ENCODE measurements around the gene DEXI.

DEXI gene

DNA sequence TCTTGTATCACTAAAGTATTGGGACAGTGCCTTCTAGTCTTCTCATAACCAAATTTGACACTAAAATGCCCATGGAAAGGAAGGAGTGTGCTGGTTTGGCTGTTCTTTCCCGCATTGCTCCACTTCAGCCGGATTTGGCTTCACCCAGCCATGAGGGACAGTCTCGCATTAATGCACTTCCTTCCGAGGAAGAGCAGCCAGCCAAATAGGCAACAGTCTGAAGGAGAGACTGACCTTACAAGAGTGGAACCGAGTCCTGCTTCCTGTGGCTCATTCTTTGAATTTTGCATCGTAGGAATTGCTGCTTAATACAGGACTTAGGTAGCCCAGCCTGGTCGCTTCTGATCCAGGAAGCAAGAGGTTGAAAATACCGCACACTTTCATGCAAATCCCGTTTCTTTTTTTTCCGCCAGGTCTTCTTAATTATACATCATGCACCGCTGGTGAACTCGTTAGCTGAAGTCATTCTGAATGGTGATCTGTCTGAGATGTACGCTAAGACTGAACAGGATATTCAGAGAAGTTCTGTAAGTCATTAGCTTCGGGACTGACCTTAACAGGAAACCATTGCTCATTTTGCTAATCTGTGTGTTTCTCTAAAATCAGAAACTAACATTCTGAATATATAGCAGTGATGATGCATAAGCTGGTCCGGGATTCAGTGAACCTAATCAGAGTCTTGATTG lies 40.3 kb upstream of the DEXI start:
- H3K27ac ChIP-seq, result no peak overlapping the region
- TF ChIP-seq EZH2 (IDR thresholded peaks at IDR 0.05) (no peak), POLR2AphosphoS5 (IDR thresholded peaks at IDR 0.05; ENCODE audit: borderline replicate concordance, low read depth, low read length) (no peak), FOXP2 (optimal IDR thresholded peaks at IDR 0.05; ENCODE audit: control extremely low read depth, extremely low read length, insufficient read depth) (no peak)
- DNase-seq (ENCODE audit: low read depth, low spot score), result no peak
- H3K4me3 ChIP-seq, result no peak overlapping the region
- H3K9me3 ChIP-seq (ENCODE audit: low read depth, low read length), result no peaks in the 10 kb centered on the region
- no peak overlapping the region for H3K9ac ChIP-seq (ENCODE audit: insufficient read length)
- H3K36me3 ChIP-seq (ENCODE audit: insufficient read depth, low read length), result no peaks in the 10 kb centered on the region

DNA sequence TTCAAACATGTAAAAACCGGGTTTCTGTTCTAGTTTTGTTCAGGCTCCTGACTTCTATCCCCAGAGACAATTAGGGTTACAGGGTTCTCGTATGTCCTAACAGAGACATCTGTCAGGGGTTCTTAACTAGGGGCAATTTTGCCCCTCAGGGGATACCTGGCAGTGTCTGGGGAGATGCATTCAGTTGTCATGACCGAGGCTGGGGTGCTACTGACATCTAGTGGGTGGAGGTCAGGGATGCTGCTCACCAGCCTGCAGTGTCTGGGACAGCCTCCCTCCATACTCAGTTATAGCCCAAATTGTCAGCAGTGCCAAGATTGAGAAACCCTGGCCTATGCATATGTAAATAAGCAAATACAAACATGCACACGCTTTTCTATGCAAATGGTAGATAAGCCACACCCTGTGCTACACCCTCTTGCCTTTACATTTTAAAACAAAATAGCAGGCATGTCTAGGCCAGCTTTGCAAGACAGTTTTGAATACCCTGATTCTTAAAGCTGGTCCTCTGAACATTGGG lies 39.5 kb upstream of the DEXI start:
- no peak for DNase-seq (ENCODE audit: low read depth, low spot score)
- H3K27ac ChIP-seq, result no peak overlapping the region
- no peak overlapping the region for H3K4me3 ChIP-seq
- no peaks in the 10 kb centered on the region for H3K36me3 ChIP-seq (ENCODE audit: insufficient read depth, low read length)
- H3K9me3 ChIP-seq (ENCODE audit: low read depth, low read length), result no peaks in the 10 kb centered on the region
- H3K9ac ChIP-seq (ENCODE audit: insufficient read length), result no peak overlapping the region
- no peak for TF ChIP-seq POLR2AphosphoS5 (IDR thresholded peaks at IDR 0.05; ENCODE audit: borderline replicate concordance, low read depth, low read length)
- no peak for TF ChIP-seq FOXP2 (optimal IDR thresholded peaks at IDR 0.05; ENCODE audit: control extremely low read depth, extremely low read length, insufficient read depth)
- TF ChIP-seq EZH2 (IDR thresholded peaks at IDR 0.05), result no peak

DNA sequence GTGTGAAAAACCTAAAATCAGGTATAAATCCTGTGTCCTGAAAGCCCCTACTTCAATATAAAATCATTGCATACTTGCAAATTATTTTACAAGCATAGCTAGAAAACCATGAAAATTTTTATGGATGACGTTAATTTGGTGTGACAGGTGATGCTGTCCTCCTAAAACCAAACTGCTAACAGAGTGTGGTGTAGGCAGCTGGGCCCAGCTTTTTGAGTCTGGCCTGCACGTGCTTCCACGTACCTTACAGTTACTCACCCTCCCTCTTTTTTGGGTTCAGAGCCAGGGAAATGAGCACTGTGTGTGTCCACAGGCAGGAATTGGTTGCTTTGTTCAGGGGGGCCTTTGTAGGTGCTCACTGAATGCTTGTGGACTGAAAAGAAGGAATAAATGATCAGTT lies 38.5 kb upstream of the DEXI start:
- no peaks in the 10 kb centered on the region for H3K36me3 ChIP-seq (ENCODE audit: insufficient read depth, low read length)
- no peak for DNase-seq (ENCODE audit: low read depth, low spot score)
- H3K9ac ChIP-seq (ENCODE audit: insufficient read length), result no peak overlapping the region
- TF ChIP-seq EZH2 (IDR thresholded peaks at IDR 0.05) (no peak), FOXP2 (optimal IDR thresholded peaks at IDR 0.05; ENCODE audit: control extremely low read depth, extremely low read length, insufficient read depth) (no peak), POLR2AphosphoS5 (IDR thresholded peaks at IDR 0.05; ENCODE audit: borderline replicate concordance, low read depth, low read length) (no peak)
- H3K27ac ChIP-seq, result no peak overlapping the region
- no peak overlapping the region for H3K4me3 ChIP-seq
- H3K9me3 ChIP-seq (ENCODE audit: low read depth, low read length), result no peaks in the 10 kb centered on the region

DNA sequence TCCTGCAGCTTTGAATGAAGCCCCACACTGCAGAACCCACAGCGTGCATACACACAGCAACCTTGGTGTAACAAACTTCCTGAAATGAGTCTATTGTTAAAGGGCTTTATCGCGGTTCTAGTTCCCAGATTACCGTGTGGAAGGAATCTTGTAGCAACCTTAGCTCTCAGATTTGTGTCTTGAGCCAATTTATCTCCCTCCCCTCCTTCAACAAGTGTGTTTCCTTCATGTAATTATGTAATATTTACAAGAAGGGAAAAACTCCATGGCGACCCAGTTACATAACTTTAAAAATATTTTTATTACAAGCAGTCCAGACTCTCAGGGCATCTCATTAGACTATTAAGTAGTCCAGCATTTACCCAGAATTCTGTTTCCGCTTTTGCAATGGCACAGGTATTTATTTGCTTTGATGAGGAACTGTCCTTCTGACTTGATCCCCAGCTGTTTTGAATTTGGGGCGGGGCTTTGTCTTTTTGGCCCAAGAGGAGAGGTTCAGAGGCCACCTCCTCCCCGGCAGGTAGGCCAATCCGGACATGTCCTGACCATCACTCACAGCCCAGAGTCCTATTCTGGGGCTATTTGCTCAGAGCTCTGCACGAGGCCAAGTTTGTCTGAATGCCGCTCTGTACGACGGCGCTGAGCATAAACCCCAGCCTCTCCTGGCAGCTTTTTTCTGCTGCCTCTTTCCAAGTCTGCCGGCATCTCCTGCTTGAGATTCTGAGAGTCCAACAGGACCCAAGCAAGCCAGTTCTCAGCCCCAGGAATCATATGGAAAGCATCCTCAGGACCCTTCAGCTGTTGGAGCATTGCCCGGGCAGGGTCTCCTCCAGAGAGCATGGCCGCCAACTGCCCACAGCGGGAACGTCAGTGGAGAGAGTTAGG lies 37.7 kb upstream of the DEXI start:
- Histone ChIP-seq H3K9me3 (ENCODE audit: low read depth, low read length) (no peaks in the 10 kb centered on the region), H3K9ac (ENCODE audit: insufficient read length) (no peak overlapping the region), H3K4me3 (no peak overlapping the region), H3K36me3 (ENCODE audit: insufficient read depth, low read length) (no peaks in the 10 kb centered on the region), H3K27ac (peak overlapping the region; percentile 25; the same call in 1 of the 2 replicates)
- peak; percentile 28 for DNase-seq (ENCODE audit: low read depth, low spot score)
- no peak for TF ChIP-seq POLR2AphosphoS5 (IDR thresholded peaks at IDR 0.05; ENCODE audit: borderline replicate concordance, low read depth, low read length)
- TF ChIP-seq EZH2 (IDR thresholded peaks at IDR 0.05), result no peak
- no peak for TF ChIP-seq FOXP2 (optimal IDR thresholded peaks at IDR 0.05; ENCODE audit: control extremely low read depth, extremely low read length, insufficient read depth)

DNA sequence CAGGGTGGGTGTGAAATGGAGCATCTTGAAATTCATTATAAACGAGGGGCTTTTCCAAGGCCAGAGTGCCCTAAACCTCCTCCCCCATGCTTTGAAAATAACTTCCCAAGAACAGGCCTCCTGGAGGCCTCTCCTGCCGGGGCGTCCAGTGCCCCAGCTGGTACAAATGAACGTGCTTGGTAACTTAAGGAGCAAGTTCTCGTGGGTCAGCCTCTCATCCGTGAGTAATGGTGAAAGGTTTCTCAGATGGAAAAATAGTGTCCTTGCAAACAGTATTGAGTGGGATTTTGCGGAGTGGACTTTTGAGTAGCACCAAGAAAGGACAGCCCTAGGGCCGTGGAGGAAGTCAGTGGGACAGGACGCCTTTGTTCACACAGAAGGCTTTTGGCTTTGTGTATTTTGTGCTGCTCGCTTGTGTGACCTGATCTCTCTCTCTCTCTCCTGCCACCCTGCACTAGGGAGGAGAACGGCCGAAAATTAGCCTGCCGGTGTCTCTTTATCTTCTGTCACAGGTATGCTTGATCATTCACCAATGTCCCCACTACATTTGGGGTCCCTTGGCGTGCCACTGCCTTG lies 36.7 kb upstream of the DEXI start:
- no peak for TF ChIP-seq EZH2 (IDR thresholded peaks at IDR 0.05)
- no peak for TF ChIP-seq POLR2AphosphoS5 (IDR thresholded peaks at IDR 0.05; ENCODE audit: borderline replicate concordance, low read depth, low read length)
- TF ChIP-seq FOXP2 (optimal IDR thresholded peaks at IDR 0.05; ENCODE audit: control extremely low read depth, extremely low read length, insufficient read depth), result no peak
- no peak for DNase-seq (ENCODE audit: low read depth, low spot score)
- Histone ChIP-seq H3K4me3 (no peak overlapping the region), H3K9me3 (ENCODE audit: low read depth, low read length) (no peaks in the 10 kb centered on the region), H3K27ac (no peak overlapping the region), H3K9ac (ENCODE audit: insufficient read length) (no peak overlapping the region), H3K36me3 (ENCODE audit: insufficient read depth, low read length) (no peaks in the 10 kb centered on the region)

DNA sequence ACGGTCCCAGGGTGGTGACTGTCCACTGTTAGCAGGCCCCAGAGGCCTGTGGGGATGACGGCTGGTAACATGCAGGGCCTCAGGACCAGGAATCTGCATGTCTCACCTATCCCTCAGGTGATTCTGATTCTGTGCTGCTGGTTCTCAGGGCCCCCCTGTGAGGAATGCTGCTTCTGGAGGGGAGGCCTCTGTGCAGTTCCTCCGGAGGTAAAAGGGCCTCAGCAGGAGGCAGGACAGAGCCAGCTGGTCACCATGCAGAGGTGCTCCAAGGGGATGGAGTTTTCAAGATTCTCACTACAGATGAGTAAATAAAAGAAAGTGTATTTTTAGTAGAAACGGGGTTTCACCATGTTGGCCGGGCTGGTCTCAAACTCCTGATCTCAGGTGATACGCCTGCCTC lies 35.9 kb upstream of the DEXI start:
- H3K36me3 ChIP-seq (ENCODE audit: insufficient read depth, low read length), result no peaks in the 10 kb centered on the region; the same call in 1 of the 2 replicates
- no peak overlapping the region for H3K4me3 ChIP-seq
- no peak for DNase-seq (ENCODE audit: low read depth, low spot score)
- no peaks in the 10 kb centered on the region for H3K9me3 ChIP-seq (ENCODE audit: low read depth, low read length)
- H3K9ac ChIP-seq (ENCODE audit: insufficient read length), result no peak overlapping the region
- H3K27ac ChIP-seq, result no peak overlapping the region
- TF ChIP-seq POLR2AphosphoS5 (IDR thresholded peaks at IDR 0.05; ENCODE audit: borderline replicate concordance, low read depth, low read length), result no peak
- TF ChIP-seq EZH2 (IDR thresholded peaks at IDR 0.05), result no peak
- TF ChIP-seq FOXP2 (optimal IDR thresholded peaks at IDR 0.05; ENCODE audit: control extremely low read depth, extremely low read length, insufficient read depth), result no peak

DNA sequence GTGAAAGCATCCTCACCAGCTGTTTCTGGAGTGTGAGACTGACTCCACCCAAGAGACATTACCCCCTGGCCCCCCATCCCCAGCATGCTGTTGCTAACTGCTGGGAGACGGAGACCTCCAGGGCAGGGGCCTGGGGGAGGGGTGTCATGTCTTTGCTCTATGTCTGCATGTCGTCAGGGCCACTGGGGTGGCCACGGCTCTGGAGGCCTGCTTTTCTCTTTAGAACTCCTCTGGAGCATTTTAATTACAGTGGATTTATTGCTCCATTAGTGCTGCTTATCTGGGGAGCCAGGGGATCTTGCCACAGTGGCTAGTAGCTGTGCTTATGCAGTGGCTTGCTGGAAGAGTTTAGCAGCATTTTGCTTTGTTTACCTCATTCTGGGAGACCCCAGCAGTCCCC lies 34.4 kb upstream of the DEXI start:
- Histone ChIP-seq H3K36me3 (ENCODE audit: insufficient read depth, low read length) (no peaks in the 10 kb centered on the region; the same call in 1 of the 2 replicates), H3K4me3 (no peak overlapping the region)
- TF ChIP-seq FOXP2 (optimal IDR thresholded peaks at IDR 0.05; ENCODE audit: control extremely low read depth, extremely low read length, insufficient read depth) (no peak), EZH2 (IDR thresholded peaks at IDR 0.05) (no peak), POLR2AphosphoS5 (IDR thresholded peaks at IDR 0.05; ENCODE audit: borderline replicate concordance, low read depth, low read length) (no peak)

More for the DNA sequence above, 34.4 kb upstream of the DEXI start:
- DNase-seq (ENCODE audit: low read depth, low spot score), result no peak
- H3K27ac ChIP-seq, result no peak overlapping the region
- no peaks in the 10 kb centered on the region for H3K9me3 ChIP-seq (ENCODE audit: low read depth, low read length)
- no peak overlapping the region for H3K9ac ChIP-seq (ENCODE audit: insufficient read length)
